Epithelial cell of esophagus (primary cell): Measurements from ENCODE around the gene FAM32A.

ENCODE experiments used
- DNase-seq: peaks from one replicate; pipeline ENCODE4 v3.0.0; 2010; ENCODE audit warnings: low read depth
- H3K4me3 ChIP-seq: 2 replicates; pipeline ENCODE4 v1.5.1; 2011; ENCODE audit warnings: mild to moderate bottlenecking, low read length, control low read depth
- CTCF ChIP-seq: IDR thresholded peaks from 2 replicates; pipeline ENCODE4 v1.5.1; 2011; ENCODE audit warnings: low read depth, mild to moderate bottlenecking, low read length, control low read depth, inconsistent platforms; ENCODE audit not compliant: insufficient read depth; ENCODE audit errors: missing control alignments

Gene FAM32A

DNA sequence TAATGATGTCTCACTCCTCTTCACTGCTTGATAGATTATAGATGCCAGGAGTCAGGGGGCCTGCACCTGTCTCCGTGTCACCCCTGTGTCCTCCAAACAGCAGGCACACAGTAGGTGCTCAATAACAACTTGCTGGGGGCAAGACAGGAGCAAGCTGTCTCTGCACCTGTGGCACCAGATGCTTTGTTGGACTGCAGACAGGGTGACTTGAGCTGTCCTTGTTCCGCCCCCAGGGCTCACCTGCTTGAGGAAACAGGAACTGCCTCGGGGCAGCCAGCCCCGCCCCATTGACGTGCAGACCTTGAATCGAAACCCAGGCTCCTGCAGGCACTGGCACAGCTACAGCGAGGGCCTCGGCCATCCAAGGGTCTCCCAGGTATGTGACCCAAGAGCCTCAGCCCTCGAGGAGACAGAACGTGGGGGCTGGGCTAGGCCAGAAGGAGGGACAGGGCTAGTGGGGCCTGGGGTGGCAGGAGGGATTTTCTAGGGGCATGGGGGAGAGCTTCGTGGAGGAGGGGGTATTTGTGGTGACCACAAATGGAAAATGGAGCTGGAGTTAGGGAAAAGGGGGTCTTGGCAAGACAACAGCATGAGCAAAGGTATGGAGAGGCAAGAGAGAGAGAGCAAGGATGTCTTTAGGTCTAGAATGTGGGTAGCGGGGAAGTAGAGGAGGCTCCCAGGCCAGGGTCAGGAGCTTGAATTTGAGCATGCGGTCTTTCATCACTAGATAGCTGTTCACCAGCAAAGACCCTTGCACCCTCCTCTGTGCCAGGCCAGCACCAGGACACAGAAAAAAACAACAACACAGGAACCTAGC lies 41.6 kb upstream of the FAM32A start, which contains the start of gene HSH2D:
TSS of gene HSH2D (plus strand) at position 287 of the 817 bp plus-strand sequence. CDS start 5,066 bp downstream, outside the sequence.
- peak; percentile 67 for DNase-seq
- TF ChIP-seq CTCF = no peak

GRCh38 chr19:16144216-16144581 lies 41.0 kb upstream of the FAM32A start:
- H3K4me3 ChIP-seq = no peak overlapping the region
- TF ChIP-seq CTCF = no peak
- DNase-seq = no peak

More for the DNA sequence above, 41.6 kb upstream of the FAM32A start, which contains the start of gene HSH2D:
- H3K4me3 ChIP-seq = no peak within 1 kb of the TSS

DNA sequence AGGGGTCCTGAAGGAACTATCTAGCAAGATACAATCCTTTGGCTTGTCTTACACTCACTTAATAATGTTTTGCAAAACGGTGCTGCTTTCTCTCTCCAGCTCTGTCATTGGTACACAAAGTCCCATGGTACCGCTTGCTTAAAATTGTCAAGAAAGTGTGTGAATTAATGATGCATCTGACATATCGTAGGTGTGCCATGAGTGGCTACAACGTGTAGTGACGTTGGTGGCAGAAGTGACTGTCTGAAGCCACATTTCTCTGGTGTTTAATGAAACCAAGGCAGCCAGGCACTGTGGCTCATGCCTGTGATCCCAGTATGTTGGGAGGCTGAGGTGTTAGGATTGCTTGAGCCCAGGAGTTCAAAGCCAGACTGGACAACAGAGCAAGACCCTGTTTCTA lies 39.1 kb upstream of the FAM32A start:
- H3K4me3 ChIP-seq = no peak overlapping the region
- TF ChIP-seq CTCF = no peak
- DNase-seq = no peak

- no peak for TF ChIP-seq CTCF
- DNase-seq = no peak
- no peak overlapping the region for H3K4me3 ChIP-seq
Measured at GRCh38 chr19:16148443-16149229, 36.6 kb upstream of the FAM32A start.

DNA sequence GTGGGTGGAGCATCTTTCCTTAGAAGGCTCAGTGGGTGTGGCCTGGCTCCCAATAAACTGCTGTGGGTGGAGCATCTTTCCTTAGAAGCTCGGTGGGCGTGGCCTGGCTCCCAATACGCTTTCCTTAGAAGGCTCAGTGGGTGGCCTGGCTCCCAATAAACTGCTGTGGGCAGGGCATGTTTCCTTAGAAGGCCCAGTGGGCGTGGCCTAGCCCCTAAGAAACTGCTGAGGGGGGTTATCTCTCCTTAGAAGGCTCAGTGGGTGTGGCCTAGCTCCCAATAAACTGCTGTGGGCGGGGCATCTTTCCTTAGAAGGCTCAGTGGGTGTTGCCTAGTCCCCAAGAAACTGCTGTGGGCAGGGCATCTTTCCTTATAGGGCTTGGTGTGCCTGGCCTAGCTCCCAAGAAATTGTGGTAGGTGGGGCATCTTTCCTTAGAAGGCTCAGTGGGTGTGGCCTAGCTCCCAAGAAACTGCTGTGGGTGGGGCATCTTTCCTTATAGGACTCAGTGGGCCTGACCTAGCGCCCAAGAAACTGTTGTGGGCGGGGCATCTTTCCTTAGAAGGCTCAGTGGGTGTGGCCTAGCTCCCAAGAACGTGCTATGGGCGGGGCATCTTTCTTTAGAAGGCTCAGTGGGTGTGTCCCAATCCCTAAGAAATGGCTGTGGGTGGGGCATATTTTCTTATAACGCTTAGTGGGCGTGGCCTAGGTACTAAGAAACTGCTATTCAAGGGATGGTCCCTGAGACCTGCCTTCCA lies 31.5 kb upstream of the FAM32A start:
- TF ChIP-seq CTCF = no peak
- H3K4me3 ChIP-seq = no peak overlapping the region
- no peak for DNase-seq

- no peak for TF ChIP-seq CTCF
- DNase-seq = no peak
- H3K4me3 ChIP-seq = no peak overlapping the region
Measured at GRCh38 chr19:16154557-16154956, 30.7 kb upstream of the FAM32A start.
